GM18873 (cell line): ENCODE results near the gene GRIP1.

Experiments
- ATAC-seq: cut with Tn5 transposase; IDR thresholded peaks from one replicate; pipeline ENCODE4 v1.9.1; 2021; ENCODE audit warnings: mild to moderate bottlenecking, moderate library complexity, moderate number of reproducible peaks; ENCODE audit not compliant: unreplicated experiment, low FRiP score

Gene GRIP1

GRCh38 chr12:66648033-66648735, 30.7 kb downstream of the GRIP1 start:
- no peak for ATAC-seq

- no peak for ATAC-seq
These were observed 31.7 kb downstream of the GRIP1 start for GRCh38 chr12:66647034-66647691.

- no peak for ATAC-seq
These were observed 34.7 kb downstream of the GRIP1 start for GRCh38 chr12:66644151-66644550.

- no peak for ATAC-seq
These were observed 38.0 kb downstream of the GRIP1 start for GRCh38 chr12:66640691-66641460.

- ATAC-seq: no peak
These were observed 40.2 kb downstream of the GRIP1 start for GRCh38 chr12:66638666-66639065.

- ATAC-seq: no peak
These were observed 41.1 kb downstream of the GRIP1 start for GRCh38 chr12:66637699-66638301.

GRCh38 chr12:66636771-66637170, 42.1 kb downstream of the GRIP1 start:
- no peak for ATAC-seq

GRCh38 chr12:66633676-66634075, 45.2 kb downstream of the GRIP1 start:
- no peak for ATAC-seq

- no peak for ATAC-seq
These were observed 49.6 kb downstream of the GRIP1 start for GRCh38 chr12:66629138-66629870.

GRCh38 chr12:66627988-66628317, 50.9 kb downstream of the GRIP1 start:
- no peak for ATAC-seq

- no peak for ATAC-seq
These were observed 51.4 kb downstream of the GRIP1 start for GRCh38 chr12:66627270-66627987.

- ATAC-seq: no peak
These were observed 54.1 kb downstream of the GRIP1 start for GRCh38 chr12:66624806-66625205.

- ATAC-seq: no peak
These were observed 55.4 kb downstream of the GRIP1 start for GRCh38 chr12:66623455-66623854.

- no peak for ATAC-seq
These were observed 58.2 kb downstream of the GRIP1 start for GRCh38 chr12:66620688-66621087.

- ATAC-seq: no peak
These were observed 58.9 kb downstream of the GRIP1 start for GRCh38 chr12:66620026-66620425.

- no peak for ATAC-seq
These were observed 60.9 kb downstream of the GRIP1 start for GRCh38 chr12:66617991-66618390.

- no peak for ATAC-seq
These were observed 66.6 kb downstream of the GRIP1 start for GRCh38 chr12:66612090-66612775.

GRCh38 chr12:66607147-66607546, 71.7 kb downstream of the GRIP1 start:
- ATAC-seq: no peak

GRCh38 chr12:66605293-66605692, 73.6 kb downstream of the GRIP1 start:
- no peak for ATAC-seq
